ENCODE measurements around the gene GPC5.
"Not testable (repeated sequence)": the region's sequence is repeated elsewhere in the genome, so short reads cannot be mapped to it uniquely, and the experiment has no call there.

Gene GPC5

GRCh38 chr13:92412996-92413395, 1014.6 kb downstream of the GPC5 start:
- DNase-seq: no peak

GRCh38 chr13:92413452-92413851, 1015.0 kb downstream of the GPC5 start:
- DNase-seq: no peak

- no peak for DNase-seq
Observed at GRCh38 chr13:92414851-92415250, 1016.4 kb downstream of the GPC5 start.

GRCh38 chr13:92415781-92416180, 1017.4 kb downstream of the GPC5 start:
- no peak for DNase-seq

- DNase-seq: no peak
Observed at GRCh38 chr13:92418818-92419412, 1020.5 kb downstream of the GPC5 start.

- no peak for DNase-seq
Observed at GRCh38 chr13:92429231-92429630, 1030.8 kb downstream of the GPC5 start.

GRCh38 chr13:92433386-92433785, 1035.0 kb downstream of the GPC5 start:
- DNase-seq: no peak

GRCh38 chr13:92433963-92434362, 1035.5 kb downstream of the GPC5 start:
- DNase-seq: no peak

- no peak for DNase-seq
Observed at GRCh38 chr13:92436924-92437323, 1038.5 kb downstream of the GPC5 start.

- DNase-seq: no peak
Observed at GRCh38 chr13:92444244-92444643, 1045.8 kb downstream of the GPC5 start.

- no peak for DNase-seq
Observed at GRCh38 chr13:92451060-92451459, 1052.6 kb downstream of the GPC5 start.

GRCh38 chr13:92452840-92453239, 1054.4 kb downstream of the GPC5 start:
- no peak for DNase-seq

- DNase-seq: no peak
Observed at GRCh38 chr13:92459306-92459705, 1060.9 kb downstream of the GPC5 start.

- no peak for DNase-seq
Observed at GRCh38 chr13:92460479-92460878, 1062.1 kb downstream of the GPC5 start.

GRCh38 chr13:92461402-92461801, 1063.0 kb downstream of the GPC5 start:
- DNase-seq: no peak

- DNase-seq: no peak
Observed at GRCh38 chr13:92461831-92462230, 1063.4 kb downstream of the GPC5 start.

GRCh38 chr13:92463134-92463533, 1064.7 kb downstream of the GPC5 start:
- DNase-seq: no peak

GRCh38 chr13:92473765-92474475, 1075.5 kb downstream of the GPC5 start:
- DNase-seq: no peak

GRCh38 chr13:92480387-92480786, 1082.0 kb downstream of the GPC5 start:
- DNase-seq: no peak

- not testable (repeated sequence) for DNase-seq
Observed at GRCh38 chr13:92482790-92483189, 1084.4 kb downstream of the GPC5 start.

- no peak for DNase-seq
Observed at GRCh38 chr13:92483894-92484293, 1085.5 kb downstream of the GPC5 start.

- DNase-seq: no peak
Observed at GRCh38 chr13:92487238-92487637, 1088.8 kb downstream of the GPC5 start.

GRCh38 chr13:92488249-92488852, 1089.9 kb downstream of the GPC5 start:
- no peak for DNase-seq

- no peak for DNase-seq
Observed at GRCh38 chr13:92491839-92492238, 1093.4 kb downstream of the GPC5 start.
